ENCODE measurements around the gene HTRA3.

- TF ChIP-seq CTCF (conservative IDR thresholded peaks at IDR 0.05; ENCODE audit: low read length) (no peak), EZH2phosphoT487 (IDR thresholded peaks at IDR 0.05; ENCODE audit: borderline replicate concordance, low read depth, low read length) (no peak)
These were observed 41.7 kb upstream of the HTRA3 start for GRCh38 chr4:8227771-8228318.
